ENCODE results near the gene FHIT.

FHIT gene

GRCh38 chr3:59775106-59775505 lies 1476.1 kb downstream of the FHIT start:
- no peaks in the 10 kb centered on the region for H3K36me3 ChIP-seq (replicated peaks)
- TF ChIP-seq, protein P1, sequence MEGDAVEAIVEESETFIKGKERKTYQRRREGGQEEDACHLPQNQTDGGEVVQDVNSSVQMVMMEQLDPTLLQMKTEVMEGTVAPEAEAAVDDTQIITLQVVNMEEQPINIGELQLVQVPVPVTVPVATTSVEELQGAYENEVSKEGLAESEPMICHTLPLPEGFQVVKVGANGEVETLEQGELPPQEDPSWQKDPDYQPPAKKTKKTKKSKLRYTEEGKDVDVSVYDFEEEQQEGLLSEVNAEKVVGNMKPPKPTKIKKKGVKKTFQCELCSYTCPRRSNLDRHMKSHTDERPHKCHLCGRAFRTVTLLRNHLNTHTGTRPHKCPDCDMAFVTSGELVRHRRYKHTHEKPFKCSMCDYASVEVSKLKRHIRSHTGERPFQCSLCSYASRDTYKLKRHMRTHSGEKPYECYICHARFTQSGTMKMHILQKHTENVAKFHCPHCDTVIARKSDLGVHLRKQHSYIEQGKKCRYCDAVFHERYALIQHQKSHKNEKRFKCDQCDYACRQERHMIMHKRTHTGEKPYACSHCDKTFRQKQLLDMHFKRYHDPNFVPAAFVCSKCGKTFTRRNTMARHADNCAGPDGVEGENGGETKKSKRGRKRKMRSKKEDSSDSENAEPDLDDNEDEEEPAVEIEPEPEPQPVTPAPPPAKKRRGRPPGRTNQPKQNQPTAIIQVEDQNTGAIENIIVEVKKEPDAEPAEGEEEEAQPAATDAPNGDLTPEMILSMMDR (IDR thresholded peaks at IDR 0.05; ENCODE audit: low read depth, low read length, missing control alignments), result no peak
- in situ Hi-C loops (cut with HindIII; ENCODE audit: low pct_ligation_motif_present, low sequenced_read_pairs), result no loop called here
- no peak overlapping the region for H3K27ac ChIP-seq
- DNase-seq, result no peak
- no peaks in the 10 kb centered on the region for H3K27me3 ChIP-seq (replicated peaks)
- H3K4me3 ChIP-seq (ENCODE audit: low read depth, low read length), result no peak overlapping the region

GRCh38 chr3:59774634-59775033 lies 1476.6 kb downstream of the FHIT start:
- in situ Hi-C loops (cut with HindIII; ENCODE audit: low pct_ligation_motif_present, low sequenced_read_pairs), result no loop called here
- DNase-seq, result peak; percentile 60

GRCh38 chr3:59774000-59774399 lies 1477.3 kb downstream of the FHIT start:
- no peak for DNase-seq
- TF ChIP-seq, protein P1 (IDR thresholded peaks at IDR 0.05; ENCODE audit: low read depth, low read length, missing control alignments), result no peak
- Histone ChIP-seq H3K27me3 (replicated peaks) (no peaks in the 10 kb centered on the region), H3K36me3 (replicated peaks) (no peaks in the 10 kb centered on the region), H3K4me3 (ENCODE audit: low read depth, low read length) (no peak overlapping the region), H3K27ac (no peak overlapping the region)
- in situ Hi-C loops (cut with HindIII; ENCODE audit: low pct_ligation_motif_present, low sequenced_read_pairs), result no loop called here

More at GRCh38 chr3:59774634-59775033, 1476.6 kb downstream of the FHIT start:
- TF ChIP-seq, protein P1 (IDR thresholded peaks at IDR 0.05; ENCODE audit: low read depth, low read length, missing control alignments), result no peak
- Histone ChIP-seq H3K36me3 (replicated peaks) (no peaks in the 10 kb centered on the region), H3K27me3 (replicated peaks) (no peaks in the 10 kb centered on the region), H3K4me3 (ENCODE audit: low read depth, low read length) (no peak overlapping the region), H3K27ac (no peak overlapping the region)

DNA sequence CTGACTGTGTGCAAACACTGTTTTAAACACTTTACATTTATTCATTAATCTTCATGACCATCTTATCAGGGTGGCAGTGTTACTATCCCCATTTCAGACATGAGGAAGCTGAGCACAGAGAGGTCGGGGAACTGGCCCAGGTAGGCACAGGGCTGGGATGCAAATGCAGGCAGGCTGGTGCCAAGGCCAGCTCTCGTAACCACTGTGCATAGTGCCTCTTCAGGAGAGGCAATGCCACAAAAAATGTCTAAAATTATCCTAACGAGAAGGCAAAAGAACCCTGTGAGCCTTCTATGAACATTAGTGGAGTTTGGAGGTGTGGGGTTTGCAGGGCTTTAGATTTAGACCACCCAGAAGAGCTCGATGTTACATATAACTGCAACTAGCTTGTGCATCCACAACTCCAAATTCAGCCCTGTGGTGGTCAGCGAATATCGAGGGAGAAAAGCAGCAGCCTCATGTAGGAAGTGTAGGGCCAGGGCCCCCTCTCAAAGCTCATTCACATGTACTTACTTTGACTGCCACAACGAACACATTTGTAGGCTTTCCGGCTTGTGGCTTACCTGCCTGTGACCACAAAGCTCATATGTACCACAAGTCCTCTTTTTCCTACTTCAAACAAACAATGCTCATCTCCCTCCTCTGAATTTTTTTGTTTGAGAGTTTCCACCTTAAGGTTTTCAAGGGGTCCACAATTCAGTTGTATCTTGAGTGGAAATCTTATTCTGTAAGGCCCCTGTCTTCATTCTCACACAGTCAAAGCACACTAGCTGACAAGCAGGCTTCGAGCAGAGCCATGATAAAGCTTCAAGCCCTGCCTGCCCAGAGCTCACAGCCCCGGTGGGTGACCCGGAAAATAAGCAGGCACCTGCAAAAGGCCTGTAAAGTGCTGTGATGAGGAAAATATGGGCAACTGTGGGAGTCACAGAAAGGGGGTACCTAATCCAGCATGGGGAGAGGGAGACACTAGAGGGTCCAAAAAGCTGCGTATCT lies 1478.5 kb downstream of the FHIT start:
- Histone ChIP-seq H3K27me3 (replicated peaks) (no peaks in the 10 kb centered on the region), H3K36me3 (replicated peaks) (no peaks in the 10 kb centered on the region), H3K4me3 (ENCODE audit: low read depth, low read length) (no peak overlapping the region), H3K27ac (no peak overlapping the region)
- DNase-seq, result no peak
- TF ChIP-seq, protein P1 (IDR thresholded peaks at IDR 0.05; ENCODE audit: low read depth, low read length, missing control alignments), result no peak
- in situ Hi-C loops (cut with HindIII; ENCODE audit: low pct_ligation_motif_present, low sequenced_read_pairs), result no loop called here

DNA sequence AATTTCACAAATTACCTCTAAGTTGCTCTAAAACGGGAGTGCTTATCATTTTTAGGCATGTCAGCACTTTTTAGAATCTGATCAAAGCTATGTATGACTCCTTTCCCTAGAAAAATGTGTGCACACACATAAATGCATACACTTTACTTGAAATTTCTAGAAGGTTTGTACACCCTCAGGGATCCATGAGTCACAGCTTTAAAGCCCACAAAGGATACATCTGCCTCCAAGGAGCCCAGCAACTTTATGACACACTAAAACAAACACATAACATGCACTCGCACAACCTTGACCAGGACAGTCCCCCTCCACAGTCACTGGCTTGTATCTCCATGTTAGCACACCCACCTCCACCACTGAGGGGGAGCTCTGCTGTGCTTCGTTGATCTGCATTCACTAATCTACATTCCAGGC lies 1479.5 kb downstream of the FHIT start:
- Histone ChIP-seq H3K27ac (no peak overlapping the region), H3K36me3 (replicated peaks) (no peaks in the 10 kb centered on the region), H3K27me3 (replicated peaks) (no peaks in the 10 kb centered on the region), H3K4me3 (ENCODE audit: low read depth, low read length) (no peak overlapping the region)
- in situ Hi-C loops (cut with HindIII; ENCODE audit: low pct_ligation_motif_present, low sequenced_read_pairs), result no loop called here
- DNase-seq, result peak; percentile 94
- TF ChIP-seq, protein P1 (IDR thresholded peaks at IDR 0.05; ENCODE audit: low read depth, low read length, missing control alignments), result no peak
